Measurements from ENCODE around the gene SPINT4. TPM values are rescaled to one million over a fixed set of nuclear protein-coding genes. Genes with fewer than 3 reads are reported as not detected.
"Not testable (repeated sequence)": the region's sequence is repeated elsewhere in the genome, so short reads cannot be mapped to it uniquely, and the experiment has no call there.

Gene SPINT4
- total RNA-seq (2014; rRNA removed; shearing (Covaris generic); ENCODE audit: low replicate concordance) = not detected in 2 replicates

DNA sequence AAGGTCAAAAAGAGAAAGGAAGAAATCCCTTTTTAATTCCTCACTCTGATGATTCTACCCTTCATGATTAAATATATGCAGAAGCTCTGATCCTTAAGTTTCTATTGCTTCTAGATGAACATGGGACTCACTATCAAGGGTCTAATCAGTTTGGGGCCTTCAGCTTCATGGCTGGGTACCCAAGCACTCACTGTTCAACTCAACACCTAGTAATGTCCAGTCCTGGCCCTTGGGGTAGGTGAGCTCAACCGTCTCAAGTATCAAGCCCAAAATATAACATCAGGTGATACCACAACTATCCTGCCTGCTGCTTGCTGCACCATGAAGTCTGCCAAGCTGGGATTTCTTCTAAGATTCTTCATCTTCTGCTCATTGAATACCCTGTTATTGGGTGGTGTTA lies at the start of gene SPINT4:
Gene SPINT4 (plus strand): TSS at position 301 of the 400 bp plus-strand sequence. CDS start 21 bp downstream, at position 322.
- no peak within 1 kb of the TSS for H3K27ac ChIP-seq (ENCODE audit: low read length)
- H3K27me3 ChIP-seq (ENCODE audit: low read length) = no peaks in the 10 kb centered on the region

DNA sequence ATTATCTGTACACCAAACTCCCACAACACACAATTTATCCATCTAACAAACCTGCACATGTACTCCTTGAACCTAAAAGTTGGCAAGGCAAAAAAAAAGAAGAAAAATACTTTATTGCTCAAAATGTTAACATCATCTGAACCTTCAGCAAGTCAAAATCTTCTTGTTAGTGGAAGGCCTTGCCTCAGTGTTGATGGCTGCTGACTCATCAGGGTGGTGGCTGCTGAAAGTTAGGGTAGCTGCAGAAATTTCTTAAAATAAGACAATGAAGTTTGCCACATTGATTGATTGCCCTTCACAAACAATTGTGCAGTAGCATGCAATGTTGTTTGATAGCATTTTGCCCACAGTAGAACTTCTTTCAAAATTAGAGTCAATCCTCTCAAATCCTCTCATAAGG lies 49.4 kb upstream of the SPINT4 start:
- no peak overlapping the region for H3K9ac ChIP-seq (ENCODE audit: low read length)
- H4K20me1 ChIP-seq (ENCODE audit: insufficient read depth, low read depth, low read length) = no peaks in the 10 kb centered on the region

More for the DNA sequence above, at the start of gene SPINT4:
- Histone ChIP-seq H2AFZ (ENCODE audit: low read length) (no peak within 1 kb of the TSS), H3K79me2 (ENCODE audit: low read length) (no peaks in the 10 kb centered on the region), H3K9ac (ENCODE audit: low read length) (no peak within 1 kb of the TSS), H3K4me1 (ENCODE audit: low read length) (no peaks in the 10 kb centered on the region), H3K36me3 (ENCODE audit: insufficient read depth, low read length) (no peaks in the 10 kb centered on the region), H3K9me2 (replicated peaks; ENCODE audit: insufficient read depth, low read length) (no peaks in the 10 kb centered on the region), H4K20me1 (ENCODE audit: insufficient read depth, low read depth, low read length) (no peaks in the 10 kb centered on the region), H3K4me2 (ENCODE audit: low read depth, low read length, poor library complexity, severe bottlenecking) (no peak within 1 kb of the TSS), H3K9me3 (ENCODE audit: low read length) (no peaks in the 10 kb centered on the region), H3K4me3 (ENCODE audit: low read length) (no peak within 1 kb of the TSS)
- no peak for DNase-seq

DNA sequence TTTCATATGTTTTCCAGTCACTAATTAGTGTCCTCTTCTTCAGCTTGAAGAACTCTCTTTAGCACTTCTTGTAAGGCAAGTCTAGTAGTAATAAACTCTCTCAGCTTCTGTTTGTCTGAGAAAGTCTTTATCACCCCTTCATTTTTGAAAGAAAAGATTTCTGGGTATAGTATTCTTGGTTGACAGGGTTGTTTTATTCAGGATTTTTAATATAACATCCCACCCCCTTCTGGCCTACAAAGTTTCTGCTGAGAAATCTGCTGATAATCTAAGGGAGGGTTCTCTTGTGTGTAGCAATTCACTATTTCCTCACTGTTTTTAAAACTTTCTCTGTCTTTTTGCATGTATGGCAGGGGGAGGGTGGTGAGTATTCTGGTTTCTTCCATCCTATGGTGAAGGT lies 42.5 kb upstream of the SPINT4 start:
- H3K9ac ChIP-seq (ENCODE audit: low read length) = no peak overlapping the region
- H3K27ac ChIP-seq (ENCODE audit: low read length) = no peak overlapping the region
- no peak for DNase-seq
- H2AFZ ChIP-seq (ENCODE audit: low read length) = no peak overlapping the region
- no peaks in the 10 kb centered on the region for H3K9me2 ChIP-seq (replicated peaks; ENCODE audit: insufficient read depth, low read length)
- no peaks in the 10 kb centered on the region for H3K27me3 ChIP-seq (ENCODE audit: low read length)
- no peak overlapping the region for H3K4me2 ChIP-seq (ENCODE audit: low read depth, low read length, poor library complexity, severe bottlenecking)
- no peaks in the 10 kb centered on the region for H3K79me2 ChIP-seq (ENCODE audit: low read length)
- no peaks in the 10 kb centered on the region for H3K4me1 ChIP-seq (ENCODE audit: low read length)
- H4K20me1 ChIP-seq (ENCODE audit: insufficient read depth, low read depth, low read length) = no peaks in the 10 kb centered on the region
- H3K36me3 ChIP-seq (ENCODE audit: insufficient read depth, low read length) = no peaks in the 10 kb centered on the region
- no peak overlapping the region for H3K4me3 ChIP-seq (ENCODE audit: low read length)
- 0 out of 2 replicates have a peak, but pooled peaks cover 4% of the 10 kb centered on the region for H3K9me3 ChIP-seq (ENCODE audit: low read length)

More for the DNA sequence above, 49.4 kb upstream of the SPINT4 start:
- Histone ChIP-seq H3K27me3 (ENCODE audit: low read length) (no peaks in the 10 kb centered on the region), H3K9me3 (ENCODE audit: low read length) (no peaks in the 10 kb centered on the region), H3K36me3 (ENCODE audit: insufficient read depth, low read length) (no peaks in the 10 kb centered on the region), H3K9me2 (replicated peaks; ENCODE audit: insufficient read depth, low read length) (no peaks in the 10 kb centered on the region), H3K27ac (ENCODE audit: low read length) (no peak overlapping the region), H3K4me1 (ENCODE audit: low read length) (no peaks in the 10 kb centered on the region), H3K4me3 (ENCODE audit: low read length) (no peak overlapping the region), H2AFZ (ENCODE audit: low read length) (no peak overlapping the region), H3K79me2 (ENCODE audit: low read length) (no peaks in the 10 kb centered on the region), H3K4me2 (ENCODE audit: low read depth, low read length, poor library complexity, severe bottlenecking) (no peak overlapping the region)
- no peak for DNase-seq

DNA sequence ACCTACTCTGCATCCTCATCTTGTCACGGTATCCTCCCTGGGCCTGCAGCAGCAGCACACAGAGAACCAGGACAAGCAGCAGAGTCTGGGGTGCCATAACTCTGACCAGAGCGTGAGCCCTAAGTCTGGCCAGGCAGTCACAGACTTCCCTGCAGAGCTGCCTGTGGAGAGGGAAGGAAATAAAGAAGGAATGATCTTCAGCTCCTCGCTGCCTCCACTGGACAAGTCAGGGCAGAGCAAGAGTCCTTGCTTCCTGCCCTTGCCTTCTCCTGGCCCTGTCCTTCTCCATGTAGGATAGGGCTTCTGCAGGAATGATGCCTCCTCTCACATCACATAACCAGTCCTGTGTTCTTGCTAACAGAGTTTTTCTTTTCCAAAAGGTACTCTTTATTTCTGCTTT lies 36.3 kb upstream of the SPINT4 start:
- Histone ChIP-seq H3K9ac (ENCODE audit: low read length) (no peak overlapping the region), H3K36me3 (ENCODE audit: insufficient read depth, low read length) (no peaks in the 10 kb centered on the region), H4K20me1 (ENCODE audit: insufficient read depth, low read depth, low read length) (no peaks in the 10 kb centered on the region), H3K79me2 (ENCODE audit: low read length) (no peaks in the 10 kb centered on the region), H2AFZ (ENCODE audit: low read length) (no peak overlapping the region), H3K4me1 (ENCODE audit: low read length) (no peaks in the 10 kb centered on the region), H3K4me3 (ENCODE audit: low read length) (no peak overlapping the region), H3K4me2 (ENCODE audit: low read depth, low read length, poor library complexity, severe bottlenecking) (no peak overlapping the region), H3K27me3 (ENCODE audit: low read length) (no peaks in the 10 kb centered on the region), H3K27ac (ENCODE audit: low read length) (no peak overlapping the region), H3K9me2 (replicated peaks; ENCODE audit: insufficient read depth, low read length) (no peaks in the 10 kb centered on the region), H3K9me3 (ENCODE audit: low read length) (no peaks in the 10 kb centered on the region)
- no peak for DNase-seq

DNA sequence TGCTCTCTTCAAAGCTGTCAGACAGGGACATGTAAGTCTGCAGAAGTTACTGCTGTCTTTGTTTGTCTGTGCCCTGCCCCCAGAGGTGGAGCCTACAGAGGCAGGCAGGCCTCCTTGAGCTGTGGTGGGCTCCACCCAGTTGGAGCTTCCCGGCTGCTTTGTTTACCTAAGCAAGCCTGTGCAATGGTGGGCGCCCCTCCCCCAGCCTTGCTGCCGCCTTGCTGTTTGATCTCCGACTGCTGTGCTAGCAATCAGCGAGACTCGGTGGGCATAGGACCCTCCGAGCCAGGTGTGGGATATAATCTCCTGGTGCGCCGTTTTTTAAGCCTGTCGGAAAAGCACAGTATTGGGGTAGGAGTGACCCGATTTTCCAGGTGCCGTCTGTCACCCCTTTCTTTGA lies 28.8 kb upstream of the SPINT4 start:
- not testable (repeated sequence) for H3K4me2 ChIP-seq (ENCODE audit: low read depth, low read length, poor library complexity, severe bottlenecking); H3K4me3 ChIP-seq (ENCODE audit: low read length); H3K4me1 ChIP-seq (ENCODE audit: low read length); H4K20me1 ChIP-seq (ENCODE audit: insufficient read depth, low read depth, low read length); H3K9ac ChIP-seq (ENCODE audit: low read length); H3K36me3 ChIP-seq (ENCODE audit: insufficient read depth, low read length); H2AFZ ChIP-seq (ENCODE audit: low read length); DNase-seq; H3K27me3 ChIP-seq (ENCODE audit: low read length); H3K9me3 ChIP-seq (ENCODE audit: low read length); H3K79me2 ChIP-seq (ENCODE audit: low read length); H3K9me2 ChIP-seq (replicated peaks; ENCODE audit: insufficient read depth, low read length); H3K27ac ChIP-seq (ENCODE audit: low read length)

DNA sequence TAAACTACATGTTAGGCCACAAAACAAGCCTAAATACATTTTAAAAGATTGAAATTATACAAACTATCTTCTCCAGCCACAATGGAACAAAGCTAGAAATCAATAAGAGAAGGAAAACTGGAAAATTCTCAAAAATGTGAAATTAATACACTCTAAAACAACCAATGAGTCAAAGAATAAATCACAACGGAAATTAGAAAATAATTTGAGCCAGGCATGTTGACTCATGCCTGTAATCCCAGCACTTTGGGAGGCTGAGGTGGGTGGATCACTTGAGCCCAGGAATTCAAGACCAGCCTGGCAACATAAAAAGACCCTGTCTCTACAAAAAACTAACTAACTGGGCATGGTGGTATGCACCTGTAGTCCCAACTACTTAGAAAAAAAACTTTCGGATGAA lies 26.7 kb upstream of the SPINT4 start:
- H3K27ac ChIP-seq (ENCODE audit: low read length) = no peak overlapping the region
- no peaks in the 10 kb centered on the region for H3K79me2 ChIP-seq (ENCODE audit: low read length)
- no peaks in the 10 kb centered on the region for H4K20me1 ChIP-seq (ENCODE audit: insufficient read depth, low read depth, low read length)
- no peak overlapping the region for H3K9ac ChIP-seq (ENCODE audit: low read length)
- no peak overlapping the region for H3K4me2 ChIP-seq (ENCODE audit: low read depth, low read length, poor library complexity, severe bottlenecking)
- H3K9me3 ChIP-seq (ENCODE audit: low read length) = no peaks in the 10 kb centered on the region
- no peak for DNase-seq
- H3K4me1 ChIP-seq (ENCODE audit: low read length) = no peaks in the 10 kb centered on the region
- no peak overlapping the region for H2AFZ ChIP-seq (ENCODE audit: low read length)
- no peaks in the 10 kb centered on the region for H3K9me2 ChIP-seq (replicated peaks; ENCODE audit: insufficient read depth, low read length)
- no peaks in the 10 kb centered on the region for H3K27me3 ChIP-seq (ENCODE audit: low read length)
- no peaks in the 10 kb centered on the region for H3K36me3 ChIP-seq (ENCODE audit: insufficient read depth, low read length)
- H3K4me3 ChIP-seq (ENCODE audit: low read length) = no peak overlapping the region

DNA sequence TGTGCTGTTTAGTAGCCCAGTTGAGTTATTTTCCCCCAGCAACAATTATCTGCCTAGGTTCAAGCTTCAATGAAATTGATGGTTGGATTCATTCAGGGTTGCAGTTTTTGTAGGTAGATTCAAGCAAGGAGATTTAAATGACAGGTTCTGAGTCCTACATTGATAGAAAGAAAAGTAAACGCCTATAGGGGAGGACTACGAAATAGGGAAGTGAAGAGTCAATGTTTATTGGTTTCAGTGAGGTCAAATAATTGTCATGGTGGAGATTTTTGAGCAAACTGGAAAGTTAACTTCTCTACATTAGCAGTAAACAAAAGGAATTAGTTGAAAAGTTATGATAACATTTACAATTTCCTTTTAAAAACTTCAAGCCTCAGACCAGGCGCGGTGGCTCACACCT lies 21.0 kb upstream of the SPINT4 start:
- no peaks in the 10 kb centered on the region for H3K27me3 ChIP-seq (ENCODE audit: low read length)
- no peaks in the 10 kb centered on the region for H3K4me1 ChIP-seq (ENCODE audit: low read length)
- H3K4me2 ChIP-seq (ENCODE audit: low read depth, low read length, poor library complexity, severe bottlenecking) = no peak overlapping the region
- H3K9me2 ChIP-seq (replicated peaks; ENCODE audit: insufficient read depth, low read length) = no peaks in the 10 kb centered on the region
- no peaks in the 10 kb centered on the region for H3K9me3 ChIP-seq (ENCODE audit: low read length)
- no peak for DNase-seq
- no peak overlapping the region for H3K9ac ChIP-seq (ENCODE audit: low read length)
- H3K27ac ChIP-seq (ENCODE audit: low read length) = no peak overlapping the region
- no peaks in the 10 kb centered on the region for H3K79me2 ChIP-seq (ENCODE audit: low read length)
- no peak overlapping the region for H3K4me3 ChIP-seq (ENCODE audit: low read length)
- no peaks in the 10 kb centered on the region for H3K36me3 ChIP-seq (ENCODE audit: insufficient read depth, low read length)
- H2AFZ ChIP-seq (ENCODE audit: low read length) = no peak overlapping the region
- H4K20me1 ChIP-seq (ENCODE audit: insufficient read depth, low read depth, low read length) = no peaks in the 10 kb centered on the region

DNA sequence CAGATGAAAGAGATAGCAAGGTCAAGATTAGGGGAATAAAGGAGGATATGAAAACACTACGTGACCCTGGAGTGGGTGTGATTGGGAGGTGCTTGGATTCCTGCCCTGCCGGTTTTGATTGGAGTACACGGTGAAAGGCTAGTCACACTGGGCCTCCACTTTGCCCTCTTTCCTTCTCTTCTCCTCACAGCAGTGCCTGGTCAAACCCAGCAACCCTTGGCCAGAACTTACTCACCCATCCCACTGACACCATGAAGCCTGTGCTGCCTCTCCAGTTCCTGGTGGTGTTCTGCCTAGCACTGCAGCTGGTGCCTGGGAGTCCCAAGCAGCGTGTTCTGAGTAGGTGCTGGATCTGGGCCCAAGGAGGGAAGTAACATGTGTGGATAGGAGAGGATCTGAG lies 20.3 kb upstream of the SPINT4 start, which contains the start of gene WFDC13:
Gene WFDC13 (plus strand): TSS at position 166 of the 400 bp plus-strand sequence. CDS start 86 bp downstream, at position 252.
- Histone ChIP-seq H3K9me2 (replicated peaks; ENCODE audit: insufficient read depth, low read length) (no peaks in the 10 kb centered on the region), H3K9ac (ENCODE audit: low read length) (no peak within 1 kb of the TSS), H2AFZ (ENCODE audit: low read length) (no peak within 1 kb of the TSS), H4K20me1 (ENCODE audit: insufficient read depth, low read depth, low read length) (no peaks in the 10 kb centered on the region), H3K9me3 (ENCODE audit: low read length) (no peaks in the 10 kb centered on the region), H3K79me2 (ENCODE audit: low read length) (no peaks in the 10 kb centered on the region), H3K4me3 (ENCODE audit: low read length) (no peak within 1 kb of the TSS), H3K4me1 (ENCODE audit: low read length) (no peaks in the 10 kb centered on the region), H3K4me2 (ENCODE audit: low read depth, low read length, poor library complexity, severe bottlenecking) (no peak within 1 kb of the TSS), H3K27me3 (ENCODE audit: low read length) (no peaks in the 10 kb centered on the region), H3K27ac (ENCODE audit: low read length) (no peak within 1 kb of the TSS), H3K36me3 (ENCODE audit: insufficient read depth, low read length) (no peaks in the 10 kb centered on the region)
- DNase-seq = no peak
